K562 (cell line): ENCODE results near the gene MMP15. TPM values are rescaled to one million over a fixed set of nuclear protein-coding genes. Genes with fewer than 3 reads are reported as not detected.

ENCODE experiments used
- BRCA1 ChIP-seq, 2 experiments: fragments of 450-650 bp in 1 of 2; sonication (generic) in 1 of 2; formaldehyde crosslinking in 1 of 2; IDR thresholded peaks; 2 replicates each; pipeline versions ENCODE4 v1.5.0 to v1.6.1; 2017 to 2020; ENCODE audit warnings: mild to moderate bottlenecking in 1 of 2, missing genetic modification reagents in 1 of 2
- BRD4 ChIP-seq: fragments of 200-600 bp; sonication (generic); IDR thresholded peaks from 2 replicates; pipeline ENCODE4 v1.6.1; 2017; ENCODE audit warnings: inconsistent platforms
- CEBPB ChIP-seq: fragments of 450-650 bp; IDR thresholded peaks from 2 replicates; pipeline ENCODE4 v1.6.1; 2016; ENCODE audit warnings: missing genetic modification characterization, missing compliant biosample characterization
- CTBP1 ChIP-seq: fragments of 450-650 bp; IDR thresholded peaks from 2 replicates; pipeline ENCODE4 v1.6.1; 2016; ENCODE audit warnings: borderline replicate concordance
- ELF1 ChIP-seq: fragments of 200-800 bp; sonication (Bioruptor generic); IDR thresholded peaks from 2 replicates; pipeline ENCODE4 v1.6.1; 2016; ENCODE audit warnings: missing genetic modification characterization, missing compliant biosample characterization
- HDAC1 ChIP-seq, 2 experiments: fragments of 450-650 bp; IDR thresholded peaks; 2 replicates each; pipeline ENCODE4 v1.6.1; 2016 to 2017; ENCODE audit warnings: inconsistent platforms in 1 of 2, mild to moderate bottlenecking in 1 of 2, moderate library complexity in 1 of 2
- NR2C2 ChIP-seq, 2 experiments: fragments of 200-800 bp in 1 of 2; sonication (Bioruptor generic) in 1 of 2; sonication (generic) in 1 of 2; formaldehyde crosslinking in 1 of 2; IDR thresholded peaks; 2 replicates each; pipeline versions ENCODE4 v1.6.1 to v1.8.0; 2016 to 2022; ENCODE audit warnings: mild to moderate bottlenecking in 1 of 2, missing compliant biosample characterization in 1 of 2, missing genetic modification characterization in 1 of 2, missing genetic modification reagents in 1 of 2
- ZNF134 ChIP-seq: fragments of 250-450 bp; sonication (Bioruptor Pico); conservative IDR thresholded peaks from 2 replicates; pipeline ENCODE4 v1.4.0; 2020
- ZNF239 ChIP-seq: fragments of 250-450 bp; sonication (Bioruptor Pico); IDR thresholded peaks from 2 replicates; pipeline ENCODE4 v1.4.0; 2020; ENCODE audit warnings: mild to moderate bottlenecking
- polyA plus RNA-seq, 8 experiments: library from polyadenylated mRNA; depleted of rRNA in 4 of 8; stranded (reverse) in 5 of 8; unstranded in 3 of 8; fragments of >200 nt; fragmentation: Nextera tagmentation in 2 of 8; fragmentation: Illumina TruSeq in 1 of 8; extraction: Ambion mirVana in 2 of 8; extraction: Trizol in 1 of 8; gene quantifications; 2 replicates each; pipeline versions ENCODE4 v1.2.1 to v1.2.3, GENCODE V29; 2011 to 2014; ENCODE audit warnings: inconsistent platforms in 1 of 8, missing spikeins in 1 of 8
- total RNA-seq, 7 experiments: library from RNA; depleted of rRNA in 6 of 7; stranded (reverse); fragments of >200 nt in 6 of 7; fragmentation: Illumina TruSeq in 2 of 7; extraction: Trizol in 2 of 7; gene quantifications; 2 replicates each; pipeline versions ENCODE4 v1.2.1 to v1.2.3, GENCODE V29; 2011 to 2021; ENCODE audit warnings: low replicate concordance in 1 of 7
- TF ChIP-seq, protein P1 (sequence below): fragments of 250-450 bp; sonication (Bioruptor Pico); IDR thresholded peaks from 2 replicates; pipeline ENCODE4 v1.4.0; 2020; ENCODE audit warnings: borderline replicate concordance
- TF ChIP-seq, protein P2 (sequence below), 2 experiments: fragments of 250-450 bp in 1 of 2; fragments of 450-650 bp in 1 of 2; sonication (Bioruptor Pico) in 1 of 2; IDR thresholded peaks; 2 replicates each; pipeline versions ENCODE4 v1.6.1 to v1.8.0; 2016 to 2021; ENCODE audit warnings: mild to moderate bottlenecking in 2 of 2, moderate library complexity in 2 of 2, missing compliant biosample characterization in 1 of 2, missing genetic modification characterization in 1 of 2
- TF ChIP-seq, protein P3 (sequence below), 2 experiments: IDR thresholded peaks; 2 replicates each; pipeline ENCODE4 v1.6.1; 2011; ENCODE audit warnings: borderline replicate concordance in 1 of 2, control low read depth in 1 of 2, low read depth in 1 of 2, low read length in 1 of 2, mild to moderate bottlenecking in 1 of 2, mixed read lengths in 1 of 2, moderate library complexity in 1 of 2; ENCODE audit not compliant: insufficient read depth in 1 of 2, insufficient read length in 1 of 2, poor library complexity in 1 of 2, severe bottlenecking in 1 of 2; ENCODE audit errors: extremely low read depth in 1 of 2
- TF ChIP-seq, protein P4 (sequence below), 2 experiments: IDR thresholded peaks in 1 of 2; conservative IDR thresholded peaks in 1 of 2; 2 replicates each; pipeline ENCODE4 v1.6.1; 2016; ENCODE audit warnings: low read depth in 2 of 2, mild to moderate bottlenecking in 1 of 2, missing compliant biosample characterization in 1 of 2, missing genetic modification characterization in 1 of 2, moderate library complexity in 1 of 2

Gene MMP15
- total and polyA plus RNA-seq, 9 of the 15 experiments (the other 6 are each of a cell fraction or from before 2014, with no cell fraction given): 0.01 to 20.4 (median 5.5) TPM

DNA sequence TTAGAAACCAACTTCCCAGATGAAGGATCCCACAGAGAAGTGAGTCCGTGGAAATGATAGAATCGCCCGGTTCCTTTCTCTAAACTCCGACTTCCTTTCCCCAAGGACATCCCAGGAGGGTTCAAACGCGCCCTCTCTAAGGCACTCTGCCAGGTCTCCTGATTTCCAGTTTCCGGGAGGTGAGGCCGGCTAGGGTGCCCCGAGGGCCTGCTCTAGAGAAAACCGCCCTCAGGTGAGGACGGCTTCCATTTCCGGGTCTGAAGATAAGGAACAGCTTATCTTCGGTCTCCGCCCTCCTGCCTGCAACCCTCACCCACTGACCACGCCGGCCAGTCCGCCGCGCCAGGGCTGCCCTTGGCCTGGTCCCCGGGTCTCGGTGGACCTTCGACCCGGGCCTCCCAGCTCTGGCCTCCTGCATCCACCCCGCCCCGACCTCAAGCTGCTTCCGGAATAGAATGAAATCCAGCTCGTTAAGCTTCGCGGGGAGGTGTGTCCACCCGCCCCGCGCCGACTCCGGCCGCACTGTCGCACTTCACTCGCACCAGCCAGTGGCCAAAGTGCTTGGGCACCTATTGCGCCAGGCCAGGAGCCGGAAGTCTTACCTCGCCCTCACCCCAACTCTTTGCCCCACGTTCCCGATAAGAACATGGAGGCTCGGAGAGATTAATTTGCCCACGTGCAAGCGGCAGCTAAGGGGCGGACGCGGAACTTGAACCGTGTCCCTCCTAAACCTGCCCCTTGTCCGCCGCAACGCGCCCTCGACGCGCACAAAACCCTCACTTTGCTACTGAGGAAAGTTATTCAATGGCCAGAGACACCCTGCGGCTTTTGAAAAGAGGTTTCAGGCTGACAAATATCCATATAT lies 836 bp upstream of the MMP15 start (continued):
- TF ChIP-seq BRCA1 (IDR thresholded peaks at IDR 0.05) (no peak), BRCA1 (CRISPR knock-in tag; IDR thresholded peaks at IDR 0.05) (no peak), BRD4 (0 out of 2 replicates have a peak, but pooled peaks have one; percentile 32), ZNF134 (CRISPR knock-in tag) (no peak), ELF1 (peak; percentile 85), ZNF239 (CRISPR knock-in tag) (no peak), CTBP1 (peak; percentile 48; the same call in 1 of the 2 replicates), CEBPB (peak; percentile 35; the same call in 1 of the 2 replicates), HDAC1 (IDR thresholded peaks at IDR 0.05) (peak in 1 of 2 experiments; percentile 47; a peak in 2 of 4 replicates), NR2C2 (CRISPR knock-in tag; IDR thresholded peaks at IDR 0.05) (no peak), NR2C2 (tag; IDR thresholded peaks at IDR 0.05) (peak; percentile 81)
- TF ChIP-seq, protein P1, sequence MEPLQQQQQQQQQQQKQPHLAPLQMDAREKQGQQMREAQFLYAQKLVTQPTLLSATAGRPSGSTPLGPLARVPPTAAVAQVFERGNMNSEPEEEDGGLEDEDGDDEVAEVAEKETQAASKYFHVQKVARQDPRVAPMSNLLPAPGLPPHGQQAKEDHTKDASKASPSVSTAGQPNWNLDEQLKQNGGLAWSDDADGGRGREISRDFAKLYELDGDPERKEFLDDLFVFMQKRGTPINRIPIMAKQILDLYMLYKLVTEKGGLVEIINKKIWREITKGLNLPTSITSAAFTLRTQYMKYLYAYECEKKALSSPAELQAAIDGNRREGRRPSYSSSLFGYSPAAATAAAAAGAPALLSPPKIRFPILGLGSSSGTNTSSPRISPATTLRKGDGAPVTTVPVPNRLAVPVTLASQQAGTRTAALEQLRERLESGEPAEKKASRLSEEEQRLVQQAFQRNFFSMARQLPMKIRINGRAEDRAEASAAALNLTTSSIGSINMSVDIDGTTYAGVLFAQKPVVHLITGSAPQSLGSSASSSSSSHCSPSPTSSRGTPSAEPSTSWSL: no peak
- TF ChIP-seq, protein P2, sequence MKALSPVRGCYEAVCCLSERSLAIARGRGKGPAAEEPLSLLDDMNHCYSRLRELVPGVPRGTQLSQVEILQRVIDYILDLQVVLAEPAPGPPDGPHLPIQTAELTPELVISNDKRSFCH (CRISPR knock-in tag; IDR thresholded peaks at IDR 0.05): no peak
- TF ChIP-seq, protein P2 (tag; IDR thresholded peaks at IDR 0.05): peak; percentile 60
- TF ChIP-seq, protein P3, sequence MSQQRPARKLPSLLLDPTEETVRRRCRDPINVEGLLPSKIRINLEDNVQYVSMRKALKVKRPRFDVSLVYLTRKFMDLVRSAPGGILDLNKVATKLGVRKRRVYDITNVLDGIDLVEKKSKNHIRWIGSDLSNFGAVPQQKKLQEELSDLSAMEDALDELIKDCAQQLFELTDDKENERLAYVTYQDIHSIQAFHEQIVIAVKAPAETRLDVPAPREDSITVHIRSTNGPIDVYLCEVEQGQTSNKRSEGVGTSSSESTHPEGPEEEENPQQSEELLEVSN (IDR thresholded peaks at IDR 0.05; ENCODE audit: borderline replicate concordance in 1 of 2, extremely low read depth in 1 of 2, insufficient read depth in 1 of 2, insufficient read length in 1 of 2, low read depth in 1 of 2, low read length in 1 of 2, poor library complexity in 1 of 2, severe bottlenecking in 1 of 2): peak; percentile 47 to 53
- TF ChIP-seq, protein P4, sequence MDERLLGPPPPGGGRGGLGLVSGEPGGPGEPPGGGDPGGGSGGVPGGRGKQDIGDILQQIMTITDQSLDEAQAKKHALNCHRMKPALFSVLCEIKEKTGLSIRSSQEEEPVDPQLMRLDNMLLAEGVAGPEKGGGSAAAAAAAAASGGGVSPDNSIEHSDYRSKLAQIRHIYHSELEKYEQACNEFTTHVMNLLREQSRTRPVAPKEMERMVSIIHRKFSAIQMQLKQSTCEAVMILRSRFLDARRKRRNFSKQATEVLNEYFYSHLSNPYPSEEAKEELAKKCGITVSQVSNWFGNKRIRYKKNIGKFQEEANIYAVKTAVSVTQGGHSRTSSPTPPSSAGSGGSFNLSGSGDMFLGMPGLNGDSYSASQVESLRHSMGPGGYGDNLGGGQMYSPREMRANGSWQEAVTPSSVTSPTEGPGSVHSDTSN (CRISPR knock-in tag; IDR thresholded peaks at IDR 0.05; ENCODE audit: low read depth): no peak
- TF ChIP-seq, protein P4 (tag; conservative IDR thresholded peaks at IDR 0.05; ENCODE audit: low read depth): no peak
